KMS-11 (cell line): ENCODE data around the gene TSSK3.
A peak's percentile ranks its signal among the peaks of the same experiment; 100 is the strongest.

Source experiments
- H2AFZ ChIP-seq: fragments of 200-600 bp; sonication (generic); 2 replicates; pipeline ENCODE4 v1.6.1; 2016; ENCODE audit warnings: antibody characterized with exemption, mixed run types, low read depth
- H3K27ac ChIP-seq: fragments of 200-600 bp; sonication (generic); 2 replicates; pipeline ENCODE4 v1.6.1; 2016; ENCODE audit warnings: mild to moderate bottlenecking, mixed run types
- H3K27me3 ChIP-seq: fragments of 200-600 bp; sonication (generic); 2 replicates; pipeline ENCODE4 v1.6.1; 2017; ENCODE audit warnings: mild to moderate bottlenecking, low read depth, mixed run types, moderate library complexity; ENCODE audit not compliant: insufficient read depth
- H3K36me3 ChIP-seq: fragments of 200-600 bp; sonication (generic); 2 replicates; pipeline ENCODE4 v1.6.1; 2017; ENCODE audit warnings: mild to moderate bottlenecking, mixed run types; ENCODE audit not compliant: insufficient read depth
- H3K4me1 ChIP-seq: fragments of 200-600 bp; sonication (generic); 2 replicates; pipeline ENCODE4 v1.6.1; 2016; ENCODE audit warnings: mild to moderate bottlenecking, low read depth, mixed run types; ENCODE audit not compliant: poor library complexity, severe bottlenecking
- H3K4me2 ChIP-seq: fragments of 200-600 bp; sonication (generic); 2 replicates; pipeline ENCODE4 v1.7.0; 2016; ENCODE audit warnings: mild to moderate bottlenecking, mixed run types
- H3K4me3 ChIP-seq: fragments of 200-600 bp; sonication (generic); IDR thresholded peaks from 2 replicates; pipeline ENCODE4 v1.6.1; 2017; ENCODE audit warnings: low read depth, low read length, mixed read lengths; ENCODE audit not compliant: insufficient read depth
- H3K79me2 ChIP-seq: fragments of 200-600 bp; sonication (generic); 2 replicates; pipeline ENCODE4 v1.6.1; 2016; ENCODE audit warnings: low read depth, mixed run types; ENCODE audit not compliant: insufficient read depth
- H3K9ac ChIP-seq: fragments of 200-600 bp; sonication (generic); 2 replicates; pipeline ENCODE4 v1.6.1; 2016; ENCODE audit warnings: mild to moderate bottlenecking, mixed run types
- H4K20me1 ChIP-seq: fragments of 200-600 bp; sonication (generic); 2 replicates; pipeline ENCODE4 v1.6.1; 2016; ENCODE audit warnings: mild to moderate bottlenecking, mixed run types; ENCODE audit not compliant: insufficient read depth
- TF ChIP-seq, protein P1 (sequence below): fragments of 200-600 bp; sonication (generic); conservative IDR thresholded peaks from 2 replicates; pipeline ENCODE4 v1.6.1; 2017; ENCODE audit warnings: low read depth, mild to moderate bottlenecking, antibody characterized with exemption, low read length, moderate library complexity, mixed read lengths

The TSSK3 gene

DNA sequence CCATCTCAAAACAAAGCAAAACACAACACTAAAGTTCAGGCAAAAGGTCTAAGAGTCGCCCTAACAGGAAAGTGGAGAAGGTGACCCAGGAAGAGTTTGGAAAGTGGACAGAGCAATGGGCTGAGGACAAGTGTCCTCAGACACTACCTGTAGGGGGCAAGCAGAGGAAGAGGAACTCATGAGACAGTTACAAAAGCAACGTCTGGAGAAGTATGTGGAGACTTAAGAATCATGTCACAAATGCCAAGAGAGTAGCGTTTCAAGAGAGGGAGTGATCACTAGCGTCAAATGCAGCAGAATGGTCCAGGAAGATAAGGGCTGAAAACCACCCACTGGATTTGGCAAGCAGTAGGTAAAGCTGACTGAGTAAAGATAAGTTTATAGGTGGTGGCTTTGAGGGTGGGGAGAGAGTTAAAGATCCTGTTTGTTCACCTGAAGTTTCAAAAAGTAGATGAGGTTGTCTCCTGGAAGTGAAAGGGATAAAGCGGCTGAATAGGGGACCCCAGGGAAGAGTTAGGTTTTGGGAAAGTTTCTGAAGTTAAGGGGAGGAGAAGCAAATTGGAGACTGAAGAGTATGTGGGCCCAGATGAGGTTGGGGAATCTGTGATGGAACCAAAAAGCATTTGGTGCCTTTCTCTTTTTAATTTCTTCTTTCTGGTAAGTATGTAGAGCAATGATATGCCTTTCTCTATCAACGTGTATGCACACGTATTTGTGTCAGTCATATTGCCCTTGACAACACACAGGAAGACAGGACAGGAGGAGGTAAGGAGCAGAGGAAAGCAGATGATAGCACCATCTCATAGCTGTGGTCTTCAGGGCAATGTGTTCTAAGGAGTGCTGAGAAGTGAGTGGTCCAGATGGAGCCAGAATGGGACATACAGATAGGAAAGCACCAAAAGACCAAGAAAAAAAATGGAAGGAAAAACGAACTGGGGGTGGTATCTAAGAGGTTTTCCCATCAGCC is 28.8 kb downstream of the TSSK3 start:
- peaks cover 5% of the 10 kb centered on the region; the same call in 1 of the 2 replicates for H3K36me3 ChIP-seq
- TF ChIP-seq, protein P1, sequence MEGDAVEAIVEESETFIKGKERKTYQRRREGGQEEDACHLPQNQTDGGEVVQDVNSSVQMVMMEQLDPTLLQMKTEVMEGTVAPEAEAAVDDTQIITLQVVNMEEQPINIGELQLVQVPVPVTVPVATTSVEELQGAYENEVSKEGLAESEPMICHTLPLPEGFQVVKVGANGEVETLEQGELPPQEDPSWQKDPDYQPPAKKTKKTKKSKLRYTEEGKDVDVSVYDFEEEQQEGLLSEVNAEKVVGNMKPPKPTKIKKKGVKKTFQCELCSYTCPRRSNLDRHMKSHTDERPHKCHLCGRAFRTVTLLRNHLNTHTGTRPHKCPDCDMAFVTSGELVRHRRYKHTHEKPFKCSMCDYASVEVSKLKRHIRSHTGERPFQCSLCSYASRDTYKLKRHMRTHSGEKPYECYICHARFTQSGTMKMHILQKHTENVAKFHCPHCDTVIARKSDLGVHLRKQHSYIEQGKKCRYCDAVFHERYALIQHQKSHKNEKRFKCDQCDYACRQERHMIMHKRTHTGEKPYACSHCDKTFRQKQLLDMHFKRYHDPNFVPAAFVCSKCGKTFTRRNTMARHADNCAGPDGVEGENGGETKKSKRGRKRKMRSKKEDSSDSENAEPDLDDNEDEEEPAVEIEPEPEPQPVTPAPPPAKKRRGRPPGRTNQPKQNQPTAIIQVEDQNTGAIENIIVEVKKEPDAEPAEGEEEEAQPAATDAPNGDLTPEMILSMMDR, result no peak
- H3K4me2 ChIP-seq, result no peak overlapping the region
- H3K9ac ChIP-seq, result no peak overlapping the region
- H3K4me3 ChIP-seq, result no peak overlapping the region
- H3K27ac ChIP-seq, result no peak overlapping the region
- H3K27me3 ChIP-seq, result no peaks in the 10 kb centered on the region
- H3K4me1 ChIP-seq, result peaks cover 21% of the 10 kb centered on the region
- H2AFZ ChIP-seq, result no peak overlapping the region
- peaks cover 16% of the 10 kb centered on the region; the same call in 1 of the 2 replicates for H3K79me2 ChIP-seq
- H4K20me1 ChIP-seq, result no peaks in the 10 kb centered on the region

GRCh38 chr1:32392325-32392724 is 30.0 kb downstream of the TSSK3 start:
- Histone ChIP-seq H3K27me3 (no peaks in the 10 kb centered on the region), H3K4me1 (peaks cover 21% of the 10 kb centered on the region), H3K4me3 (no peak overlapping the region), H4K20me1 (no peaks in the 10 kb centered on the region), H2AFZ (no peak overlapping the region), H3K4me2 (no peak overlapping the region), H3K9ac (no peak overlapping the region), H3K36me3 (peaks cover 5% of the 10 kb centered on the region; the same call in 1 of the 2 replicates), H3K27ac (no peak overlapping the region), H3K79me2 (peaks cover 16% of the 10 kb centered on the region; the same call in 1 of the 2 replicates)
- TF ChIP-seq, protein P1, result no peak

- Histone ChIP-seq H3K4me2 (peak overlapping the region; percentile 70), H3K4me3 (no peak overlapping the region), H3K9ac (peak overlapping the region; percentile 83; the same call in 1 of the 2 replicates), H3K4me1 (peaks cover 21% of the 10 kb centered on the region), H3K27ac (no peak overlapping the region), H3K79me2 (peaks cover 16% of the 10 kb centered on the region; the same call in 1 of the 2 replicates), H4K20me1 (no peaks in the 10 kb centered on the region), H2AFZ (no peak overlapping the region), H3K27me3 (no peaks in the 10 kb centered on the region), H3K36me3 (peaks cover 5% of the 10 kb centered on the region; the same call in 1 of the 2 replicates)
- TF ChIP-seq, protein P1, result no peak
Observed at GRCh38 chr1:32393136-32393535, 30.8 kb downstream of the TSSK3 start.

DNA sequence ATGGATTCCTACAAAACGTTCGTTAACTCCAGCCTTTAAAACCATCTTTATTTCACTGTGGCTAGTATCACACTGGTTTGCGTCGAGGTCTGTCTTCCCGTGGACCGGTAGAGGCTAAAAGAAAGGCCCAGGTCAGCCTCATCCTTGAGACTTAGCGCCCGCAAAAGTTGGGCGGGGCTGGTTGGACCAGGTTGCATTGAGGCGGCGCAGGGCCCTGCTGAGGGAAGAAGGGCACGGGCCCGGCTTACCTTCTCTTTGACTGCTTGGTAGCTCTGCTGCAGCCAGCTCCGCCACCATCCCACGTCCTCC is 31.4 kb downstream of the TSSK3 start:
- Histone ChIP-seq H4K20me1 (no peaks in the 10 kb centered on the region), H3K27me3 (no peaks in the 10 kb centered on the region), H3K79me2 (peaks cover 16% of the 10 kb centered on the region; the same call in 1 of the 2 replicates), H3K36me3 (peaks cover 5% of the 10 kb centered on the region; the same call in 1 of the 2 replicates), H3K9ac (peak overlapping the region; percentile 83), H3K4me1 (peaks cover 21% of the 10 kb centered on the region), H3K27ac (peak overlapping the region; percentile 62), H3K4me2 (peak overlapping the region; percentile 70), H2AFZ (peak overlapping the region; percentile 72), H3K4me3 (no peak overlapping the region)
- TF ChIP-seq, protein P1, result no peak
